ENCODE data around the gene PCIF1. TPM values are rescaled to one million over a fixed set of nuclear protein-coding genes. Genes with fewer than 3 reads are reported as not detected.

The PCIF1 gene
- total RNA-seq, 1 donor from 2014 or later, result 9.5 TPM

DNA sequence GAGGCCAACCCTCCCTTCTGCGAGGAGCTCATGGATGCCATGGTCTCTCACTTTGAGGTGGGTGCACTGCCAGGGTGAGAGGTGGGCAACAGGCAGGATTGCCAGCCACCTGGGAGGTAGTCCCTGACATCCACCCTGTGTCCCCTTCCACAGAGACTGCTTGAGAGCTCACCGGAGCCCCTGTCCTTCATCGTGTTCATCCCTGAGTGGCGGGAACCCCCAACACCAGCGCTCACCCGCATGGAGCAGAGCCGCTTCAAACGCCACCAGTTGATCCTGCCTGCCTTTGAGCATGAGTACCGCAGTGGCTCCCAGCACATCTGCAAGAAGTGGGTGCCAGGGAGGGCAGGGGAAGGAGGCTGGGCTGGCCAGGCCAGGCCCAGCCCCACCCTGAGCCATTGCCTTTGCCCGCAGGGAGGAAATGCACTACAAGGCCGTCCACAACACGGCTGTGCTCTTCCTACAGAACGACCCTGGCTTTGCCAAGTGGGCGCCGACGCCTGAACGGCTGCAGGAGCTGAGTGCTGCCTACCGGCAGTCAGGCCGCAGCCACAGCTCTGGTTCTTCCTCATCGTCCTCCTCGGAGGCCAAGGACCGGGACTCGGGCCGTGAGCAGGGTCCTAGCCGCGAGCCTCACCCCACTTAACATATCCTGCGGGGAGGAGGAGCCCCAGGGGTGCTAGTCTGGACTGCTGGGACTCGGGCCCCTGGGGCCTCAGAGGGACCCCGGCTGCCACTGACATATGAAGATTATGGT lies 12.8 kb downstream of the PCIF1 start:
- no peaks in the 10 kb centered on the region for H4K20me1 ChIP-seq (ENCODE audit: low read depth)
- Mint-ChIP-seq H3K27ac (no peak overlapping the region), H3K36me3 (peaks cover 24% of the 10 kb centered on the region), H3K4me3 (no peak overlapping the region), H3K4me1 (no peaks in the 10 kb centered on the region), H3K9me3 (no peaks in the 10 kb centered on the region), H3K27me3 (ENCODE audit: insufficient read depth, low read depth) (peaks cover 9% of the 10 kb centered on the region)
- no peaks in the 10 kb centered on the region for H3F3A ChIP-seq (ENCODE audit: low read depth)
- no peak overlapping the region for H3K4me3 ChIP-seq
- TF ChIP-seq, protein P1, sequence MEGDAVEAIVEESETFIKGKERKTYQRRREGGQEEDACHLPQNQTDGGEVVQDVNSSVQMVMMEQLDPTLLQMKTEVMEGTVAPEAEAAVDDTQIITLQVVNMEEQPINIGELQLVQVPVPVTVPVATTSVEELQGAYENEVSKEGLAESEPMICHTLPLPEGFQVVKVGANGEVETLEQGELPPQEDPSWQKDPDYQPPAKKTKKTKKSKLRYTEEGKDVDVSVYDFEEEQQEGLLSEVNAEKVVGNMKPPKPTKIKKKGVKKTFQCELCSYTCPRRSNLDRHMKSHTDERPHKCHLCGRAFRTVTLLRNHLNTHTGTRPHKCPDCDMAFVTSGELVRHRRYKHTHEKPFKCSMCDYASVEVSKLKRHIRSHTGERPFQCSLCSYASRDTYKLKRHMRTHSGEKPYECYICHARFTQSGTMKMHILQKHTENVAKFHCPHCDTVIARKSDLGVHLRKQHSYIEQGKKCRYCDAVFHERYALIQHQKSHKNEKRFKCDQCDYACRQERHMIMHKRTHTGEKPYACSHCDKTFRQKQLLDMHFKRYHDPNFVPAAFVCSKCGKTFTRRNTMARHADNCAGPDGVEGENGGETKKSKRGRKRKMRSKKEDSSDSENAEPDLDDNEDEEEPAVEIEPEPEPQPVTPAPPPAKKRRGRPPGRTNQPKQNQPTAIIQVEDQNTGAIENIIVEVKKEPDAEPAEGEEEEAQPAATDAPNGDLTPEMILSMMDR (IDR thresholded peaks at IDR 0.05), result no peak
- TF ChIP-seq EZH2 (IDR thresholded peaks at IDR 0.05), result no peak
- TF ChIP-seq EZH2phosphoT487 (IDR thresholded peaks at IDR 0.05), result no peak
- H3K27ac ChIP-seq, result no peak overlapping the region
- H2AFZ ChIP-seq (replicated peaks), result no peak overlapping the region
- no peak overlapping the region for H3K9ac ChIP-seq
- H3K9me3 ChIP-seq (ENCODE audit: low read depth), result no peaks in the 10 kb centered on the region
- no peak overlapping the region for H3K4me2 ChIP-seq
- no peaks in the 10 kb centered on the region for H3K4me1 ChIP-seq
- no peaks in the 10 kb centered on the region for H3K36me3 ChIP-seq
- DNase-seq (ENCODE audit: low spot score), result no peak
- no peaks in the 10 kb centered on the region for H3K79me2 ChIP-seq (ENCODE audit: low read depth)
- no peaks in the 10 kb centered on the region for H3K27me3 ChIP-seq

DNA sequence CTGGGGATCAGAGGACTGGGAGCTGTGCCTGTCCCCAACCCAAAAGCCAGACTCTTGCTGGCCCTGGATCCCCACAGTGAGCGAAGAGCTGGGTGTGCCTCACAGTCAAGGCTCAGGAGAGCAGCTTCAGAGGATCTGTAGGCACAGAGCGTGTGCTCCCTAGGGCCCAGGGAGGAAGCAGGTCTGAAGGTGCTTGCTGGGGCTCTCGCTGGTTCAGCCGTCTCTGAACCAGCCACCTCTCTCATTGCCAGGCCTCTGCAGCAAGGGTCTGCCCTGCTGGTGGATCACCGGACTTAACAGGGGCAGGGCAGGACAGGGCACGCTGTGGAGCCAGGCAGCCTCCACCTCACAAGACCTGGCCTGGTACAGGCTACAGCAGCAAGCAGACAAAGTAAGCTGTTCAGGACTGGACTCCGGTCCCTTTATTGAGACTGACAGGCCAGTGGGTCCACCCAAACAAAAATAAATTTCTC lies 13.8 kb downstream of the PCIF1 start:
- Mint-ChIP-seq H3K4me1 (no peaks in the 10 kb centered on the region), H3K27ac (no peak overlapping the region), H3K4me3 (no peak overlapping the region), H3K27me3 (ENCODE audit: insufficient read depth, low read depth) (peaks cover 9% of the 10 kb centered on the region), H3K9me3 (no peaks in the 10 kb centered on the region), H3K36me3 (peaks cover 24% of the 10 kb centered on the region)
- DNase-seq (ENCODE audit: low spot score), result no peak
- no peaks in the 10 kb centered on the region for H3K36me3 ChIP-seq
- no peaks in the 10 kb centered on the region for H4K20me1 ChIP-seq (ENCODE audit: low read depth)
- H3K27me3 ChIP-seq, result no peaks in the 10 kb centered on the region
- TF ChIP-seq EZH2 (IDR thresholded peaks at IDR 0.05), result no peak
- no peak for TF ChIP-seq EZH2phosphoT487 (IDR thresholded peaks at IDR 0.05)
- TF ChIP-seq, protein P1 (IDR thresholded peaks at IDR 0.05), result no peak
- no peak overlapping the region for H3K27ac ChIP-seq
- no peak overlapping the region for H3K4me2 ChIP-seq
- H3F3A ChIP-seq (ENCODE audit: low read depth), result no peaks in the 10 kb centered on the region
- H3K79me2 ChIP-seq (ENCODE audit: low read depth), result no peaks in the 10 kb centered on the region
- H3K9me3 ChIP-seq (ENCODE audit: low read depth), result no peaks in the 10 kb centered on the region
- H3K9ac ChIP-seq, result no peak overlapping the region
- H3K4me3 ChIP-seq, result no peak overlapping the region
- no peaks in the 10 kb centered on the region for H3K4me1 ChIP-seq
- no peak overlapping the region for H2AFZ ChIP-seq (replicated peaks)

DNA sequence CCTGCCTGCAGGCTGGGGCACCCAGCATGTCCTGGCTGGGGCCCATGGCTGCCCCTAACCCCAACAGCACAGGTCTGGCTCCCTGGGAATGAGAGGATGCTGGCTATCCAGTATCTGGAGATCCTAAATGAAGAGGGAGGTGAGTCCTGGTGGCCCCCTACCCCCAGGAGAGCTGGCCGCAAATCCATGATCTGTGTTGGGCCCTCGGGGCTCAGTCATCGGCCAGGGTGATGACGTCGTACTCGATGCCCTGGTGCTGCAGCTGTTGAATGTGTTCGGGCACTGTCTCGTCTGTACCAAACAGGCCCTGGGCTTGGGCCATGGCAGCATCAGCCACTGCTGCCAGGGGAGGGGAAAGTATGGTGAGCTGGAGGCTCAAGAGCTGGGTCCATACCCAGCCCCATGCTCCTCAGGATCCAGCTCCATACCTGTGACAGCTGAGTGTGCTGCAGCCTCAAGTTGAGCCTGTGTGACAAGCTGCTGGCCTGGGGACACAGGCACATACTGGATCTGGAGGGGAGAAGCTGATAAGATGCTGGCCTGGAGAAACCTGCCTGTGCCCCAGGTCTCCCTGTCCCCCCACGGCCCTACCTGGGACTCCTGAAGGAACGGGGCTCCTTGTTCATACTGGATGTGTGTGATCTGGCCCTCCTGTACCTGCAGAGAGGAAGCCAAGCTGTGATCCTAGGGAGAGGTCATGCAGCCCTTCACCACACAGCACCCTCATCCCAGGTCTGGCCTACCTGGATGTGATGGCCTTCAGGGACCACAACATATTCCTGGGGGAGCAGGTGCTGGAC lies 14.5 kb downstream of the PCIF1 start:
- H3K9me3 ChIP-seq (ENCODE audit: low read depth), result no peaks in the 10 kb centered on the region
- no peak overlapping the region for H2AFZ ChIP-seq (replicated peaks)
- Mint-ChIP-seq H3K36me3 (peaks cover 22% of the 10 kb centered on the region), H3K4me3 (no peak overlapping the region), H3K9me3 (no peaks in the 10 kb centered on the region), H3K4me1 (no peaks in the 10 kb centered on the region), H3K27ac (no peak overlapping the region), H3K27me3 (ENCODE audit: insufficient read depth, low read depth) (peaks cover 9% of the 10 kb centered on the region)
- H3K4me2 ChIP-seq, result no peak overlapping the region
- no peak for TF ChIP-seq EZH2phosphoT487 (IDR thresholded peaks at IDR 0.05)
- no peak for TF ChIP-seq EZH2 (IDR thresholded peaks at IDR 0.05)
- TF ChIP-seq, protein P1 (IDR thresholded peaks at IDR 0.05), result no peak
- H3K9ac ChIP-seq, result no peak overlapping the region
- H3K4me1 ChIP-seq, result no peaks in the 10 kb centered on the region
- H3K27ac ChIP-seq, result no peak overlapping the region
- H3K4me3 ChIP-seq, result no peak overlapping the region
- H3F3A ChIP-seq (ENCODE audit: low read depth), result no peaks in the 10 kb centered on the region
- H4K20me1 ChIP-seq (ENCODE audit: low read depth), result no peaks in the 10 kb centered on the region
- H3K79me2 ChIP-seq (ENCODE audit: low read depth), result no peaks in the 10 kb centered on the region
- H3K27me3 ChIP-seq, result no peaks in the 10 kb centered on the region
- H3K36me3 ChIP-seq, result no peaks in the 10 kb centered on the region
- DNase-seq (ENCODE audit: low spot score), result no peak
